Calu3 (cell line): Measurements from ENCODE around the gene NDUFV2. TPM values are rescaled to one million over a fixed set of nuclear protein-coding genes. Genes with fewer than 3 reads are reported as not detected.
A peak's percentile ranks its signal among the peaks of the same experiment; 100 is the strongest.

Experiments
- Bru-seq: library from RNA; stranded (reverse); fragments of 400-500 nt; gene quantifications from one replicate; lab custom pipeline; 2021; lab: Mats Ljungman, UMichigan
- BruChase-seq, 2 experiments: library from RNA; stranded (reverse); fragments of 400-500 nt; gene quantifications; one replicate each; lab custom pipeline; 2021; lab: Mats Ljungman, UMichigan
- BruUV-seq: library from RNA; stranded (reverse); fragments of 400-500 nt; replicated peaks from 2 replicates; lab custom pipeline; 2021; lab: Mats Ljungman, UMichigan
- CTCF ChIA-PET: fragments of 300-600 bp; sonication (Branson Sonifier 250); formaldehyde crosslinking; loops from one replicate; lab custom pipeline; 2022; ENCODE audit warnings: antibody characterized with exemption; lab: Charles Lee
- DNase-seq: peaks from one replicate; pipeline ENCODE4 v3.0.0; 2022
- H3K27ac Mint-ChIP-seq: one replicate; pipeline ENCODE4 v1.8.0; 2022; ENCODE audit warnings: mixed read lengths; ENCODE audit not compliant: unreplicated experiment
- H3K27me3 Mint-ChIP-seq: one replicate; pipeline ENCODE4 v1.8.0; 2022; ENCODE audit warnings: mixed read lengths; ENCODE audit not compliant: unreplicated experiment
- H3K36me3 Mint-ChIP-seq: one replicate; pipeline ENCODE4 v1.8.0; 2022; ENCODE audit warnings: mild to moderate bottlenecking, moderate library complexity, mixed read lengths; ENCODE audit not compliant: insufficient read depth, unreplicated experiment
- H3K4me1 Mint-ChIP-seq: one replicate; pipeline ENCODE4 v1.8.0; 2022; ENCODE audit warnings: mild to moderate bottlenecking, low read depth, mixed read lengths; ENCODE audit not compliant: unreplicated experiment
- H3K4me3 Mint-ChIP-seq: one replicate; pipeline ENCODE4 v1.8.0; 2022; ENCODE audit warnings: mild to moderate bottlenecking, low read depth, moderate library complexity, mixed read lengths; ENCODE audit not compliant: unreplicated experiment
- H3K9me3 Mint-ChIP-seq: one replicate; pipeline ENCODE4 v1.8.0; 2022; ENCODE audit warnings: low read depth, mixed read lengths; ENCODE audit not compliant: unreplicated experiment
- CTCF ChIP-seq: fragments of 200-600 bp; IDR thresholded peaks from one replicate; pipeline ENCODE4 v1.8.0; 2022; ENCODE audit warnings: antibody characterized with exemption; ENCODE audit not compliant: unreplicated experiment
- intact Hi-C: fragments of 100-400 bp; cut with micrococcal nuclease; formaldehyde crosslinking; loops from one replicate; pipeline ENCODE4 v1.10.0; 2022; ENCODE audit not compliant: unreplicated experiment
- long read RNA-seq: library from polyadenylated mRNA; stranded (forward); transcript quantifications from one replicate; pipeline ENCODE4 v2.0.0, GENCODE V29; 2022
- total RNA-seq: library from RNA; stranded (reverse); gene quantifications from 2 replicates; pipeline ENCODE4 v1.2.3, GENCODE V29; 2022

NDUFV2 gene
- total RNA-seq: 199 TPM in 2 replicates
- percentile 98 among the genes with signal in this experiment for Bru-seq, nascent RNA
- BruChase-seq, experiment 1, labeled RNA remaining after a 6-hour chase: percentile 96 among the genes with signal in this experiment
- percentile 96 among the genes with signal in this experiment for BruChase-seq, experiment 2, labeled RNA remaining after a 2-hour chase
- long read RNA-seq, transcript NDUFV2-201 (8 exons, 930 nt): major isoform, 499 of 512 reads
- long read RNA-seq, partial matches to known transcripts: 6 of 512 reads
- long read RNA-seq, other reads (novel, unspliced or antisense): 7 of 512 reads

DNA sequence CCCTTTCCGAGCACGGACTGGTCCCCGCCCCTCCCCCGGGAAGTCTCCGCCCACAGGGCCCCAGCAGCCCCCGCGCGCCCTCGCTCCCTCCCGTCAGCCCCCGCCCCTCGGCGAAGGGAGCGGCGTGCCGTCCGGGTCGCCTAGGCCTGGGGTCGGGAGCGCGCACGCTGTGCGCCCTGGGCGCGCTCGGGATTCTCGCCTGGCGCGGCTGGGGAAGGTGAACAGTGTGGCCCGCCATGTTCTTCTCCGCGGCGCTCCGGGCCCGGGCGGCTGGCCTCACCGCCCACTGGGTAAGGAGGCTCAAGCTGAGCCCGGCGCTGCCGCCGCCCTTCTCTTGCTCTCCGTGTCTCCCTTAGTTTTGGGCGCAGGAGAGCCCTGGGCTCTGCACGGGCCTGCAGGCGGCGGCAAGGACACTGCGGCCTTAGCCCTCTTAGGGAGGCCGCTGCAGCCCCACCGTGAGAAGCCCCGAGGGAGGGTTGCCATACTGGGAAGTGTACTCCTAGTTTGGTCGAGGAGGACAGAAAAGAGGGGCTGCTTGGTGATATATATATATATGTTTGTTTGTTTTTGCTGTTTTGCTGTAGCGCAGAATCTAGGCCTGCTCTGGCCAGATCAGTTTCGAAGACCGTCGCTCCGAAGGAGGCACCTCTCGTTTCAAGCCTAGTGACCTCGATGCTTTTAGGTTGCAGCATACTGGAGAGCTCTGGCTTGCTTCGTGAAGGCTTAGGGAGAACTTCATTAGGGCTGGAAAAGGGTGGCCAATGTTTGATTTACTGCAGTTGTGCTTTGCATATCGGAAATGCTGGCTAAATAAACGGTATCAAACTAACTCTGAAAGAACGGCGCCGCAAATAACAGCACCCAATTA is at the start of gene NDUFV2:
Gene NDUFV2 (plus strand): TSS at position 192 of the 868 bp plus-strand sequence. CDS start 45 bp downstream, at position 237.
- CTCF ChIA-PET: interaction anchor here (0.9 to 1.7 kb wide), 4 partner anchors 10 to 34 kb away, joined by 3 to 9 read pairs (median 4); partner anchors contain the start of gene ANKRD12
- no peaks in the 10 kb centered on the region for H3K9me3 Mint-ChIP-seq

GRCh38 chr18:9053814-9054213 is 48.7 kb upstream of the NDUFV2 start:
- H3K36me3 Mint-ChIP-seq: no peaks in the 10 kb centered on the region
- BruUV-seq: no TSS peak
- H3K4me1 Mint-ChIP-seq: peaks cover 8% of the 10 kb centered on the region
- no peak overlapping the region for H3K4me3 Mint-ChIP-seq
- H3K9me3 Mint-ChIP-seq: peaks cover 8% of the 10 kb centered on the region
- H3K27ac Mint-ChIP-seq: no peak overlapping the region
- H3K27me3 Mint-ChIP-seq: no peaks in the 10 kb centered on the region
- intact Hi-C loops: loop anchor here (2.0 kb wide), 2 partner anchors 59 to 399 kb away; no protein-coding TSS in a partner anchor
- TF ChIP-seq CTCF: no peak
- no peak for DNase-seq
- CTCF ChIA-PET: no interaction called here

More for the DNA sequence above, at the start of gene NDUFV2:
- Mint-ChIP-seq H3K27me3 (no peaks in the 10 kb centered on the region), H3K4me1 (peaks cover 34% of the 10 kb centered on the region), H3K36me3 (peaks cover 46% of the 10 kb centered on the region), H3K4me3 (peak within 1 kb of the TSS; percentile 79), H3K27ac (peak within 1 kb of the TSS; percentile 90)
- intact Hi-C loops: loop anchor here (2.0 kb wide), 1 partner anchor 14 kb away; no protein-coding TSS in a partner anchor
- no peak for TF ChIP-seq CTCF
- BruUV-seq: no TSS peak
- DNase-seq: peak; percentile 99

DNA sequence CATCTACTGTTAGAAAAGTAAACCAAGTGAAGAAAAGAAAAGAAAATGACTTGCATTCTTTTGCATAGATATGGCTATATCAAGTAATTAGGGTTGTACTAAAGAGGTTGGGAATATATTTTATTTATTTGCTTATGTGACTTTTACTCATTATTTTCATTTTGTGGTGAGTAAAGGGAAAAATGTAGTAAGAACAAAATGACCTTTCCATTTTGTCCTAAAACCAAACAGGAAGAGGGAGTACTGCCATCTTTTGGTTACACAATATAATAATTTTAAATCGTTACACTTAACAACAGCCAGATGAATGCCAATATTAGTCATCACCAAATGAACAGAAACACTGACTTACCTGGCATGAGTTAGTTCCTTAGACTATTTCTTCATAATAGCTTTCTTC is 47.3 kb upstream of the NDUFV2 start:
- intact Hi-C loops: loop anchor here (2.0 kb wide), 2 partner anchors 60 to 400 kb away; no protein-coding TSS in a partner anchor
- no peak for DNase-seq
- Mint-ChIP-seq H3K4me1 (peaks cover 8% of the 10 kb centered on the region), H3K27ac (no peak overlapping the region), H3K27me3 (no peaks in the 10 kb centered on the region), H3K4me3 (no peak overlapping the region), H3K9me3 (peaks cover 6% of the 10 kb centered on the region), H3K36me3 (no peaks in the 10 kb centered on the region)
- CTCF ChIA-PET: interaction anchor here (0.6 kb wide), 1 partner anchor 18 kb away, joined by 4 read pairs; no protein-coding TSS in a partner anchor
- TF ChIP-seq CTCF: no peak
- BruUV-seq: no TSS peak

DNA sequence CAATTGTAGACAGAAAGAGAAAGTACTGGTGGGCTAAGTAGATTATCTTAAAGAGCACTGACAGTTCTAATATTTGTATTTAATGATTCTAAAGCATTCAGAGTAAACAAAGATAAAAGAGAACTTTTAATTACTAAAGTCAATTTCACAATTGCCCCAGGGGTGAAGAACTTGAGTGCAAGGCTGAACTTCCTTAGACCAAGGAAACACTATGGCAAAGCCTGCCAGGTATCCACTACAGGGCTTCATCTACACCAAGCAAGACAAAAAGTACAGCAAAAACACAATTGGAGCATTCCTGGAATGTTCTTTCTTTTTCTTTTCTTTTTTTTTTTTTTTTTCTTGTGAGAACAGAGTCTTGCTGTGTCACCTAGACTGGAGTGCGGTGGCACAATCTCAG is 46.9 kb upstream of the NDUFV2 start:
- intact Hi-C loops: loop anchor here (2.0 kb wide), 2 partner anchors 61 to 401 kb away; no protein-coding TSS in a partner anchor
- Mint-ChIP-seq H3K27ac (no peak overlapping the region), H3K9me3 (peaks cover 3% of the 10 kb centered on the region), H3K27me3 (no peaks in the 10 kb centered on the region), H3K4me3 (no peak overlapping the region), H3K4me1 (peaks cover 8% of the 10 kb centered on the region), H3K36me3 (no peaks in the 10 kb centered on the region)
- TF ChIP-seq CTCF: no peak
- no peak for DNase-seq
- no TSS peak for BruUV-seq
- CTCF ChIA-PET: interaction anchor here (0.6 to 0.7 kb wide), 2 partner anchors 18 to 493 kb away, joined by 3 to 4 read pairs; no protein-coding TSS in a partner anchor
